HepG2 (cell line): ENCODE results near the gene RIPOR1. TPM values are rescaled to one million over a fixed set of nuclear protein-coding genes. Genes with fewer than 3 reads are reported as not detected.

Experiments used
- DNMT3B ChIP-seq: conservative IDR thresholded peaks from 2 replicates; pipeline ENCODE4 v1.6.1; 2016; ENCODE audit warnings: missing biosample characterization, control low read depth
- FOXC1 ChIP-seq: sonication (generic); formaldehyde crosslinking; IDR thresholded peaks from 2 replicates; pipeline ENCODE4 v1.8.0; 2022; ENCODE audit warnings: mild to moderate bottlenecking, missing genetic modification reagents, borderline replicate concordance
- HOXA7 ChIP-seq: sonication (generic); formaldehyde crosslinking; IDR thresholded peaks from 2 replicates; pipeline ENCODE4 v1.8.1; 2022; ENCODE audit warnings: mild to moderate bottlenecking, missing genetic modification reagents, moderate library complexity
- KAT7 ChIP-seq: IDR thresholded peaks from 2 replicates; pipeline ENCODE4 v1.6.1; 2018; ENCODE audit warnings: borderline replicate concordance, missing compliant biosample characterization
- KDM4B ChIP-seq: sonication (generic); formaldehyde crosslinking; IDR thresholded peaks from 2 replicates; pipeline ENCODE4 v1.4.0; 2020; ENCODE audit warnings: missing genetic modification reagents
- PRMT3 ChIP-seq: sonication (generic); formaldehyde crosslinking; IDR thresholded peaks from 2 replicates; pipeline ENCODE4 v1.8.1; 2022; ENCODE audit warnings: low read depth, mild to moderate bottlenecking, moderate library complexity, missing genetic modification reagents, borderline replicate concordance
- PRPF4 ChIP-seq: fragments of 200-400 bp; formaldehyde crosslinking; IDR thresholded peaks from 2 replicates; pipeline ENCODE4 v1.6.1; 2016; ENCODE audit warnings: low read length, low read depth; ENCODE audit not compliant: poor library complexity, severe bottlenecking
- RELA ChIP-seq: sonication (generic); formaldehyde crosslinking; IDR thresholded peaks from 2 replicates; pipeline ENCODE4 v1.4.0; 2020; ENCODE audit warnings: missing genetic modification reagents
- RNF2 ChIP-seq: fragments of 450-650 bp; conservative IDR thresholded peaks from 2 replicates; pipeline ENCODE4 v1.6.1; 2016; ENCODE audit warnings: low read depth
- SAFB2 ChIP-seq: sonication (generic); formaldehyde crosslinking; IDR thresholded peaks from 2 replicates; pipeline ENCODE4 v1.5.1; 2020; ENCODE audit warnings: missing genetic modification reagents, low read depth, mild to moderate bottlenecking, borderline replicate concordance
- TOPORS ChIP-seq: sonication (generic); formaldehyde crosslinking; IDR thresholded peaks from 2 replicates; pipeline ENCODE4 v1.8.0; 2023; ENCODE audit warnings: mild to moderate bottlenecking, missing genetic modification reagents
- ZBTB3 ChIP-seq: sonication (generic); formaldehyde crosslinking; IDR thresholded peaks from 2 replicates; pipeline ENCODE4 v1.4.0; 2020; ENCODE audit warnings: low read depth, mild to moderate bottlenecking, moderate library complexity, missing genetic modification reagents, borderline replicate concordance
- ZFP1 ChIP-seq: IDR thresholded peaks from 2 replicates; pipeline ENCODE4 v1.6.1; 2016
- ZKSCAN1 ChIP-seq: fragments of 150-350 bp; IDR thresholded peaks from 2 replicates; pipeline ENCODE4 v1.6.1; 2014; ENCODE audit warnings: low read length
- ZNF484 ChIP-seq: sonication (generic); formaldehyde crosslinking; IDR thresholded peaks from 2 replicates; pipeline ENCODE4 v1.5.1; 2020; ENCODE audit warnings: mild to moderate bottlenecking, low read depth, missing genetic modification reagents, borderline replicate concordance
- ZNF569 ChIP-seq: sonication (generic); formaldehyde crosslinking; IDR thresholded peaks from 2 replicates; pipeline ENCODE4 v1.5.0; 2020; ENCODE audit warnings: mild to moderate bottlenecking, missing genetic modification reagents, moderate library complexity, borderline replicate concordance
- ZNF615 ChIP-seq: sonication (generic); formaldehyde crosslinking; IDR thresholded peaks from 2 replicates; pipeline ENCODE4 v1.5.0; 2020; ENCODE audit warnings: mild to moderate bottlenecking, missing genetic modification reagents, borderline replicate concordance
- ZNF616 ChIP-seq: sonication (generic); formaldehyde crosslinking; IDR thresholded peaks from 2 replicates; pipeline ENCODE4 v1.5.0; 2020; ENCODE audit warnings: low read depth, mild to moderate bottlenecking, missing genetic modification reagents
- ZNF660 ChIP-seq: sonication (generic); formaldehyde crosslinking; IDR thresholded peaks from 2 replicates; pipeline ENCODE4 v1.5.1; 2020; ENCODE audit warnings: mild to moderate bottlenecking, low read depth, missing genetic modification reagents, borderline replicate concordance
- ZNF83 ChIP-seq: sonication (generic); formaldehyde crosslinking; IDR thresholded peaks from 2 replicates; pipeline ENCODE4 v1.4.0; 2020; ENCODE audit warnings: missing genetic modification reagents, mild to moderate bottlenecking, borderline replicate concordance
- ZSCAN21 ChIP-seq: sonication (generic); formaldehyde crosslinking; IDR thresholded peaks from 2 replicates; pipeline ENCODE4 v1.8.0; 2022; ENCODE audit warnings: mild to moderate bottlenecking, missing genetic modification reagents, moderate library complexity, borderline replicate concordance
- polyA plus RNA-seq, 8 experiments: library from polyadenylated mRNA; depleted of rRNA in 3 of 8; stranded (reverse) in 7 of 8; unstranded in 1 of 8; fragments of >200 nt; fragmentation: Illumina TruSeq in 4 of 8; extraction: Trizol in 4 of 8; gene quantifications; 2 replicates each; pipeline versions ENCODE4 v1.2.1 to v1.2.3, GENCODE V29; 2011 to 2016; ENCODE audit warnings: low read depth in 4 of 8, missing spikeins in 1 of 8, mixed read lengths in 1 of 8; ENCODE audit not compliant: insufficient read depth in 1 of 8
- total RNA-seq, 5 experiments: library from RNA; depleted of rRNA; stranded (reverse); fragments of >200 nt; fragmentation: Illumina TruSeq; extraction: Trizol; gene quantifications; 2 replicates each; pipeline ENCODE4 v1.2.3, GENCODE V29; 2016; ENCODE audit warnings: low read depth in 1 of 5
- TF ChIP-seq, protein P1 (sequence below): sonication (generic); formaldehyde crosslinking; IDR thresholded peaks from 2 replicates; pipeline ENCODE4 v1.4.0; 2020; ENCODE audit warnings: mild to moderate bottlenecking, missing genetic modification reagents
- TF ChIP-seq, protein P2 (sequence below): fragments of 450-650 bp; IDR thresholded peaks from 2 replicates; pipeline ENCODE4 v1.6.1; 2016
- TF ChIP-seq, protein P3 (sequence below): IDR thresholded peaks from 2 replicates; pipeline ENCODE4 v1.6.1; 2018; ENCODE audit warnings: missing genetic modification reagents
- TF ChIP-seq, protein P4 (sequence below): sonication (generic); formaldehyde crosslinking; IDR thresholded peaks from 2 replicates; pipeline ENCODE4 v1.8.0; 2022; ENCODE audit warnings: missing genetic modification reagents, mild to moderate bottlenecking, borderline replicate concordance

Gene RIPOR1
- total and polyA plus RNA-seq, 2 of the 13 experiments (the other 11 are each of a cell fraction or from before 2014, with no cell fraction given), result 4.6 to 8.1 TPM

DNA sequence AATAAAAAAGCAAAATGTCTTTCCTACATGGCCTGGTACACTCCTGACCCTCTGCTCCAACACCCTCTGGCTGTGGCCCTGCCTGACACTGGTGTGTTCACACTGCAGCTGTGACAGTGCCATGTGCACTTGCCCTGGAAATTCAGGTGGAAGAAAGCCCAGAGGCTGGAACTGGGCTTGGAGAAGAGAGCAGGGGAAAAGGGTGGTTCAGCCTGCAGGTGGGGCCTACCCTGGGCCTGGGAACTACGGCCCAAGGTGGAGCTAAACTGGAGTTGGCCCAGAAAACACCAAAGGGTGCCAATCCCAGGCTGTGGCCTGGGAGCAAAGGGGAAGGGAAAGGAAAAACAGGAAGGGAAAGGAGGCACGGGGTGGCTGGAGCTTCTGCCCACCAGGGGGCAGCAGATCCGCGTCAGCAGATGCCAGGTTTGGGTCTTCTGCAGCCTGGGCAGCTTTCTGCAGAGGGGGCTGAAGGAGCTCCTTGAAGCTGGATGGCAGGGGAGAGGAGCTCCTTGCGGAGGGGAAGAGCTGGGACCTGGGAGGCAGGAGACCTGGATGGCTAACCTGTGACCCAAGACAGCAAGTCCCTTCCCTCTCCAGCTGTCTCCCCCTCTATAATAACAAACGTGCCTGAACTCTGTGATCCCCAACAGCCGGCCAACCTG is 18.3 kb downstream of the RIPOR1 start (continued):
- no peak for TF ChIP-seq DNMT3B (CRISPR knock-in tag)
- no peak for TF ChIP-seq ZNF615 (CRISPR knock-in tag)
- TF ChIP-seq, protein P1, sequence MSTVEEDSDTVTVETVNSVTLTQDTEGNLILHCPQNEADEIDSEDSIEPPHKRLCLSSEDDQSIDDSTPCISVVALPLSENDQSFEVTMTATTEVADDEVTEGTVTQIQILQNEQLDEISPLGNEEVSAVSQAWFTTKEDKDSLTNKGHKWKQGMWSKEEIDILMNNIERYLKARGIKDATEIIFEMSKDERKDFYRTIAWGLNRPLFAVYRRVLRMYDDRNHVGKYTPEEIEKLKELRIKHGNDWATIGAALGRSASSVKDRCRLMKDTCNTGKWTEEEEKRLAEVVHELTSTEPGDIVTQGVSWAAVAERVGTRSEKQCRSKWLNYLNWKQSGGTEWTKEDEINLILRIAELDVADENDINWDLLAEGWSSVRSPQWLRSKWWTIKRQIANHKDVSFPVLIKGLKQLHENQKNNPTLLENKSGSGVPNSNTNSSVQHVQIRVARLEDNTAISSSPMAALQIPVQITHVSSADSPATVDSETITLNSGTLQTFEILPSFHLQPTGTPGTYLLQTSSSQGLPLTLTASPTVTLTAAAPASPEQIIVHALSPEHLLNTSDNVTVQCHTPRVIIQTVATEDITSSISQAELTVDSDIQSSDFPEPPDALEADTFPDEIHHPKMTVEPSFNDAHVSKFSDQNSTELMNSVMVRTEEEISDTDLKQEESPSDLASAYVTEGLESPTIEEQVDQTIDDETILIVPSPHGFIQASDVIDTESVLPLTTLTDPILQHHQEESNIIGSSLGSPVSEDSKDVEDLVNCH (CRISPR knock-in tag), result no peak
- no peak; the same call in 1 of the 2 replicates for TF ChIP-seq RELA (CRISPR knock-in tag)
- TF ChIP-seq TOPORS, result no peak
- no peak for TF ChIP-seq ZKSCAN1
- TF ChIP-seq, protein P2, sequence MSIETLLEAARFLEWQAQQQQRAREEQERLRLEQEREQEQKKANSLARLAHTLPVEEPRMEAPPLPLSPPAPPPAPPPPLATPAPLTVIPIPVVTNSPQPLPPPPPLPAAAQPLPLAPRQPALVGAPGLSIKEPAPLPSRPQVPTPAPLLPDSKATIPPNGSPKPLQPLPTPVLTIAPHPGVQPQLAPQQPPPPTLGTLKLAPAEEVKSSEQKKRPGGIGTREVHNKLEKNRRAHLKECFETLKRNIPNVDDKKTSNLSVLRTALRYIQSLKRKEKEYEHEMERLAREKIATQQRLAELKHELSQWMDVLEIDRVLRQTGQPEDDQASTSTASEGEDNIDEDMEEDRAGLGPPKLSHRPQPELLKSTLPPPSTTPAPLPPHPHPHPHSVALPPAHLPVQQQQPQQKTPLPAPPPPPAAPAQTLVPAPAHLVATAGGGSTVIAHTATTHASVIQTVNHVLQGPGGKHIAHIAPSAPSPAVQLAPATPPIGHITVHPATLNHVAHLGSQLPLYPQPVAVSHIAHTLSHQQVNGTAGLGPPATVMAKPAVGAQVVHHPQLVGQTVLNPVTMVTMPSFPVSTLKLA, result no peak
- TF ChIP-seq PRMT3 (CRISPR knock-in tag), result no peak
- TF ChIP-seq KAT7 (CRISPR knock-in tag), result no peak
- no peak for TF ChIP-seq ZSCAN21
- 0 out of 2 replicates have a peak, but pooled peaks have one; percentile 13 for TF ChIP-seq ZNF484 (CRISPR knock-in tag)
- TF ChIP-seq RNF2, result no peak
- no peak for TF ChIP-seq ZFP1
- TF ChIP-seq ZNF569 (CRISPR knock-in tag), result 0 out of 2 replicates have a peak, but pooled peaks have one; percentile 55
- TF ChIP-seq PRPF4, result no peak
- TF ChIP-seq SAFB2 (CRISPR knock-in tag), result no peak
- TF ChIP-seq, protein P3, sequence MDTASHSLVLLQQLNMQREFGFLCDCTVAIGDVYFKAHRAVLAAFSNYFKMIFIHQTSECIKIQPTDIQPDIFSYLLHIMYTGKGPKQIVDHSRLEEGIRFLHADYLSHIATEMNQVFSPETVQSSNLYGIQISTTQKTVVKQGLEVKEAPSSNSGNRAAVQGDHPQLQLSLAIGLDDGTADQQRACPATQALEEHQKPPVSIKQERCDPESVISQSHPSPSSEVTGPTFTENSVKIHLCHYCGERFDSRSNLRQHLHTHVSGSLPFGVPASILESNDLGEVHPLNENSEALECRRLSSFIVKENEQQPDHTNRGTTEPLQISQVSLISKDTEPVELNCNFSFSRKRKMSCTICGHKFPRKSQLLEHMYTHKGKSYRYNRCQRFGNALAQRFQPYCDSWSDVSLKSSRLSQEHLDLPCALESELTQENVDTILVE (CRISPR knock-in tag), result peak; percentile 73; the same call in 1 of the 2 replicates
- no peak for TF ChIP-seq ZNF83 (CRISPR knock-in tag)
- TF ChIP-seq ZNF660 (CRISPR knock-in tag), result no peak
- no peak for TF ChIP-seq ZNF616 (CRISPR knock-in tag)
- TF ChIP-seq ZBTB3, result no peak
- TF ChIP-seq HOXA7 (CRISPR knock-in tag), result no peak
- TF ChIP-seq FOXC1 (CRISPR knock-in tag), result no peak
- TF ChIP-seq KDM4B, result no peak
- TF ChIP-seq, protein P4, sequence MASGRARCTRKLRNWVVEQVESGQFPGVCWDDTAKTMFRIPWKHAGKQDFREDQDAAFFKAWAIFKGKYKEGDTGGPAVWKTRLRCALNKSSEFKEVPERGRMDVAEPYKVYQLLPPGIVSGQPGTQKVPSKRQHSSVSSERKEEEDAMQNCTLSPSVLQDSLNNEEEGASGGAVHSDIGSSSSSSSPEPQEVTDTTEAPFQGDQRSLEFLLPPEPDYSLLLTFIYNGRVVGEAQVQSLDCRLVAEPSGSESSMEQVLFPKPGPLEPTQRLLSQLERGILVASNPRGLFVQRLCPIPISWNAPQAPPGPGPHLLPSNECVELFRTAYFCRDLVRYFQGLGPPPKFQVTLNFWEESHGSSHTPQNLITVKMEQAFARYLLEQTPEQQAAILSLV (CRISPR knock-in tag), result no peak
